OCI-M2 (cell line): ENCODE results near the gene TCF4.

ENCODE experiments used
- DNase-seq: peaks from one replicate; lab custom pipeline; 2025; ENCODE audit not compliant: unreplicated experiment; lab: John Stamatoyannopoulos, UW

The TCF4 gene

DNA sequence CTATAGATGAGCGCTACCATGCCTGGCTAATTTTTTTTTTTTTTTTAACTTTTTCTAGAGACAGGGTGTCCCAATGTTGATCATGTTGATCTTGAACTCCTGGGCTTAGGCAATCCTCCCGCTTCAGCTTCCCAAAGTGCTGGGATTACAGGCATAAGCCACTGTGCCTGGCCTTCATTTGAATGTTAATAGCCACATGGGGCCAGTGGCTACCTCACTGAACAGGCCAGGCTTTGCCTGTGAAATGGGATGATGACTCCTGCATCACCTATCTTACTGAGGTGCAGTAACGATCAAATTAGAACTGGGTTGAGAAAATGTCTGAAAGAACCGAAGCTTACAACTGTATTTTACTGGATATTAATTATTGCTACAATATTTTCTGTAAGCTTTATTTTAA, 278.7 kb downstream of the TCF4 start:
- DNase-seq, result no peak

DNA sequence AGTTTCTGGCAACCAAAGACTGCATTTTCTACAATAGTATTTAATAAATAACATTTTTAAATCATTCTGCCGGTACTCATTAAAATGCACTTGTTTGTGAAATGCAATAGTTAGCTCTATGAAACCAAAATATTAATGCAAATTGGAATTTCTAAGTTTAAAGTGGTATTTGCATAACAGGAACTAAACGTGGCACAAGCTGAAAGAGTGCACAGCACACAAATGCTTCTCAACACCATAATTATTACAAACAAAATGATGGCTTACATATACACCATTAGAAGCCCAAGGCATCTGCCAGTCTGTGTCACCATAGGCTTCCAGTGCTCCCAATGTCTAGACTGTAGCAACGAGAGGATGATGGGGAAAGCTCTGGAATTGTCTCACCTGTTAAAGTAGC, 280.5 kb downstream of the TCF4 start:
- DNase-seq, result no peak

DNA sequence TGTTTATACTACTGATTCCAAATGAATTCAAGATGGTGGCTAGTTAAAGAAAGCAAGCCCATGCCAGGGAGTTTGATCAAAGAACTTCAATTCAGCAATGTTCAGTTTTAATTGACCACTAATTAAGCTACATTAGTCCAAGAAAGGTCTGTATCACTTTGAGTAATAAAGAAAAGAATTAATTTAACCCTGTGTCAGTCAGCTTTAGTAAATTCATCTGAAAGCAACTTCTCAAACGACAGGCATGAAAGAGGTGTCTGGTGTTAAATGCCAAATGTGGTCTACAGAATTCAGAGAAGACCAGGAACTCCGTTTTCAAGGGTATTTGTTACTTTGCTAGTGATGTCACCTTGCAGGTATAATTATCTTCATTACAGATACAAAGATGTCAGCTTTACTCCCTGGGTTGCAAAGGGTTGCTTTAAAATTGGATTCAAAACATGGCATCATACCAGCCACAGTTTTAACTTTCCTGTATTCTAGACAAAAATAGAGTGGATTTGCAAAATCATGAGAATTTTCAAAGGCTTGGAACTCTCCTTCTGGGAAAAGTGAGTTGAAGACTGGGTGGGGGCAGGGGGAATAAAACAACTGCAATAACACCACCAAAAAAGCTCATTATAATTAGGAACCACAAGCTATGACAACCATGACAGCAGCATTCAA, 281.5 kb downstream of the TCF4 start:
- DNase-seq, result no peak

DNA sequence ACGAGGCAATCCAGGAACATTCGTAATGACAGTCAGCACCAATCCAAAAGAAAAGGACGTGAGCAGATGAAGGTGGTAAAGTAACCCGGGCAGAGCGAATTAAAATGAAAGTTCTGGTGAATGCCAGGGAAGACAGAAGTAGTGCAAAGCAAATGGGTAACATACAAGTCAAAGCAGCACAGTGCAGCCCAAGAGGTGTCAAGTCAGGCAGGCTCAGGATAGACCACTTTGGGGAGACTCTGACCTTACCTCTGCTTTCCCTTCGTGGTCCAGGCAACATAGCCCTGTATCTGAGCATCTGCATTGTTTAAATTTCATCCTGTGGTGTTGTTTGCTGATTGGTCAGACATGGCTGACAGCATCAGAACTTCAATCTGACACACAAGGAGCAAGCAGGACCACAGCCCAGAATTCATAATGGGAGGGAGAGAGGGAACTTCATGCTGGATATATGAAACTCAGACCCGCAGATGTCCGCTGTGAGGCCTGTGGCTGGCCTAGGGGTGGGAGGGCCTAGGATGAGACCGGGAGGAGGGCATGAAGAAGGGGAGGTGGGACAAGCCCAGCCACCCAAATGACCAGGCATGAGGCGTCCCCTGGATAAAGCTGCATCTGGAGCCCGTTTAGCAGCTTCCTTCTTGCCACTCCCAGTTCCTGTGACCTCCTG, 285.7 kb downstream of the TCF4 start:
- DNase-seq, result no peak

DNA sequence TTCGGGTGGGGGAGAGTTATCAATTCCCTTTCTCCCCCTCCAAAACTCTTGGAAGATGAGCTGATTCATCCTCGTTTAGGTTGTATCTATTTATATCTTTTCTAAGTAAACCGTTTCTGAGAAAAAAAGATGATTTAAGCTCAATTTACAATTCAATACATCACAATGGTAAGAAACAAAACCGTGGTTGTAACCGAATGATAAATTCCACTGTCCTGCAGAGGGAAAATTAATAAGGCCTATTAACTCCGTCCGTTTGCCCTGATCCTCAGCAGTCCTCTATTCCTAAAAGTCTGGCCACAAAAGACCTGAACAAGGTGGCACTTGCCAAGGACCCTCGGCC, 286.2 kb downstream of the TCF4 start:
- DNase-seq, result no peak

DNA sequence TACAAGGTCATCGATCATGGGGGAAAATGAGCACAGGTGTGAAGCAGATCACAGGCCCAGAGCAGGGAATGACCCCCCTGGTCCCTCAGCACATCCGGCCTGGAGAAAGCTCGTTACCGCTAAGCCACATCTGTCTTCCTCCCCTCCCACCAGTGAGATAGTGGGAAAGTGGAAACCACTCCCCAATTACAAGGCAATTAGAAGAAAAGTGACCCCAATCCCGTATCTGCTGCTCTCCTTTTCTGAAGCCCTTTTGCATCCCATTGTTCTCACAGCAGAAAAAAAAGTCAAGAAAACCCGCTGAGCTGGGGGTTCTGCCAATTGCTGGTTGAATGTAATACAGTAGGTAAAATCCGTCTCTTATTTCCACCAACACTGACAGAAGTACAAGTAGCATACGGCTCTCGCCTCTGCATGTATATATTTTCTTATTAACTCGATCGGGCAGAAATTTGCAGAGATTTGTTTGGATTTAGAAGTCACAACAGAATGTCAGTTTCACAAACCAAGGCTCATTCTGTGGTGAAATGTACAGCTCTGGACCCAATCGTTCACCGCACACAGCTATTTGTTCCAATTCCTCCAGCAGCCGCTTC, 287.0 kb downstream of the TCF4 start:
- DNase-seq, result no peak

DNA sequence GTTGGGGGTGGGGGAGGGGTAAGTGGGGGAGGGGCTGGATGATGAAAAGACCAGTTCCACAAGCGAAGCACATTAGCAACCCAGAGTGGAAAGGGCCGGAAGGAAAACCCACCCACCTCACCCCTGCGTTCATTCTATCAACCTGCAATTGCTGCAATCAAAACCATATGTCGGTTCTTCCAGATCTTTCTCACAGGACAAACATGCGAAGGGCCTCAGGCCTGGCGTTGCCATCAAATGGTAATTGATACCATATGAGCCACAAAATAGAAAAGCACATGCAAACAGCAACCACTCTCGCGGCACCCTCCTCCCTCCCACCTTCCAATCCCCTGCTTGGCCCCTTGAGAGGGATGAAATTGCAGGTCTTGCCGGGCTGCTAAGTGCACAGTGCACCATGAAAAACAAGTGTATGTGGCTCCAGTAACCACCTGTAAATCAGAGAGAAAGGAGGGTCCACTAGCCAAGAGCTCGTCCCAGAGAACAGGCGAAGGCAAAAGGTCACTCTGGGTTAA, 287.5 kb downstream of the TCF4 start:
- DNase-seq, result no peak

DNA sequence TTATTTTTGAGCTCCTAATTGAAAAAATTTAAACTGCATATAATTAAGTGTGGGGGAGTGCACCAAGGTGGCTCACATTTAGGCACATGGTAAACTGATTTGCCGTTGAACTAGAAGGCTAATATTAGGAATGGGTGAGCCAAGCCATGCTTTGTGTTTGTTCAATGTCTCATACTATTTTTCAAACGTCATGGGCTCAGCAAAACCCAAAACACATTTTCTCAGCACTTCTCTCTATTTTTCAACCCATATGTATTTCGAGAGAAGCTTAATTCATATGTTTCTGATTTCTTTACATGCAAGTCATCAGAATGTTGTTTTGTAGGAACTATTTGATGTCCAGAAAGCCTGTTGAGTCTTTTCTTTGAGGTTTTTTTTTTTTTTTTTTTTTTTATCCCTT, 291.2 kb downstream of the TCF4 start:
- DNase-seq, result no peak

DNA sequence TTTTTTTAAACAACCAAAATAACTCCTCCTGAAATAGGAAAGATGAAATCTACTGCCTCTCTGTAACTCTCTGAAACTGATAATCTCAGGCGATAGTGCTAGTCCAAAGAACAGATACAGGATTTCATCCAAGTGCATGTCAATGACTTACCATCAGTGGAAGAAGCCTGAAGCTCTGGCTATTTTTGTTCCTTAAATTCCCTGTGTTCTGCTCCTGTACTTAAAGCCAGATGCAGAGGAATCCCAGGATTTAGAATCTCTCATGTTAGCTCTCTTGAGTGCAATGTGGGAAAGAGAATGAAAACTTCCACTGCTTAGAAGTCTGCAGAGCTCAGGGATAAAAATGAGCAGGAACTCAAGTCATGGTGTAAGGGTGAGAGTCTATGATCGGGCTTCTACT, 291.9 kb downstream of the TCF4 start:
- DNase-seq, result no peak

DNA sequence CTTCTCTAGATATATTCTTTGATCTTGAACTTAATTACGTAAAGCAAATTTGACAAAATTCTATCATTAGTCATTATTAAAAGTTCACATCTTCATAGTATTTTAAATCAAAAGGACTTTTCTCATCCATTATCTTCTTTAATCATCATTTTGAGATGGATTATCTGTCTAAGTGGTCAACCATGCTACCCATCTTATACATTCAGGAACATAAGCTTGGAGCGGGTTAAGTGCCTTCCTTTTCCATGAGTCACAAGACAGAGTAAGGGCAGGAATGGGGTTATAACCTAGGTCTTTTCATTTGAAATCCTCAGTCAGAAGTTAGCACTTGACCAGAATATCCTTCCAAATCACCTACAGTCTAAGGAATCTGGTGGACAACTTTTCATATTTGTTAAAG, 297.1 kb downstream of the TCF4 start:
- no peak for DNase-seq

DNA sequence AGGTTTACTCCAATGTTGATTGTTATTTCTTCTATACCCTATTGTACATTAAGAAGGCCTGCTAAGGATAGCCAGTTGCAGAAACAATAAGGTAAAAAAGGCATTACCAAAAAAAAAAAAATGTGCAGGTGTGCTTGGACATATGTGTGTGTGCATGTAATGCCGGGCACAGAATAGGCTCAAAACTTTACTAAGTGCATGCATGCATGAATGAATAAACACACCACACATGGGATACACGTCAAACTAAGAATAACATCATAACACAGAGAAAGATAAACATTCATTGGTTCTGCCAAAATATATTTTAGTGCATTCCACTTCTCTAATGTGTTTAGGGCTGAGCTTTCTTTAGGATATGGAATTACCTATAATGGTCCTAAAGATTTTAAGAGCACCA, 298.2 kb downstream of the TCF4 start:
- no peak for DNase-seq

DNA sequence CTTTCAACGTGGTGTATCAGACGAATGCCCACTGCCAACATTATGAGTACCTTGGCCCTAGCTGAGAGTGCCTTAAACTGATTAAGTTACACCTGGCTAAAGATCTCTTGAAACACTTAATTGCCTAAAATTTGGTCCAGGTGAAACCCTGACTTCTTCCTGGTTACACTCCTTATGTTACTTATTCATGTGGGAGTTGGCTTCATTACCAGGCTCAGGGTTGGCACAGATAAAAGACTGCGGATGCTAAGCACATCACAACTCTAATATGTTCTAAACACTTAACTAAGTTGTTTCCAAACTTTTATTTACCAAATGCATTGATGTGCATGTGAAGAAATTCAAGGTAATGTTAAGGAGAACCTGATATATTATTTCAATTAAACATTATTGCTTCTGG, 298.9 kb downstream of the TCF4 start:
- DNase-seq, result no peak

DNA sequence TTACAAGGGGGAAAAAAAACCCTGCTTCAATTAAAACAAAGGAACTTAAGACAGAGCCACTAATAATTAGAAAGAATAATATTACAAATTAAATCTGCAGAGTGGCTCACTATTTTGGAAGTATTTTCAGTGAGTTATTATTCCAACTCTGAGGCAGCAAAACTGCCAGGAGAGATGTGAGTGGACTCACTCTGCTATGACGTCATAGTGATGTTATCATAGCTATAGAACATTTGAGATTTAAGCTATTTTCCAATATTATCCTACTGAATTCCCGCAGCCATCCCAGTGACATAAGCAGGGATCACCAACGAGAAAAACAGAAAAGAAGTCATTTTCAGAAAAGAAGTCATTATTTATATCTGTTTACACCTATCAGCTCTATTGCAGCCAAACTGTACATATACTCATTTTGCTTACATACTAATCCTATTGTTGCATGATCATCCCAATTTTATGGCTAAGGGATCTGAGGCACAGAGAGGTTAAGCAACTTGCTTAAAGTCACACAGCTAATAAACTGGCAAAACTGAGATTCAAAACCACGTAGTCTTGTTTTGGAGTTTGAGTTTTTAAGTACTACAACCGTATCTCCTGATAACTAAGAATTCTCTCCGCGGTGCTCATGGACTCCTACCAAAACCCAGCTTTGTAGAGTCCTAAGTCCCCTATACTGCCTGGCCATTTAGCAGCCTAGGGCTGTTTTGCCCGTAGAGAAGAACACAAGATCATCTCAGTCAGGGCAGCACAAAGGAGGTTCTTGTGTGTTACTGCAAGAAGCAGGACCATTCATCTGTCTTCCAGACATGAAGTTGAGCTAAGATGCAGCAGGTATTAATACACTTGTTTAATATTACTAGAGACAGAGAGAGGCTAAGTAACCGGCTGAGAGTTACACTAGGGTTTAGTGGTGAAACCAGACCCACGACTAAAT, 299.8 kb downstream of the TCF4 start:
- no peak for DNase-seq

DNA sequence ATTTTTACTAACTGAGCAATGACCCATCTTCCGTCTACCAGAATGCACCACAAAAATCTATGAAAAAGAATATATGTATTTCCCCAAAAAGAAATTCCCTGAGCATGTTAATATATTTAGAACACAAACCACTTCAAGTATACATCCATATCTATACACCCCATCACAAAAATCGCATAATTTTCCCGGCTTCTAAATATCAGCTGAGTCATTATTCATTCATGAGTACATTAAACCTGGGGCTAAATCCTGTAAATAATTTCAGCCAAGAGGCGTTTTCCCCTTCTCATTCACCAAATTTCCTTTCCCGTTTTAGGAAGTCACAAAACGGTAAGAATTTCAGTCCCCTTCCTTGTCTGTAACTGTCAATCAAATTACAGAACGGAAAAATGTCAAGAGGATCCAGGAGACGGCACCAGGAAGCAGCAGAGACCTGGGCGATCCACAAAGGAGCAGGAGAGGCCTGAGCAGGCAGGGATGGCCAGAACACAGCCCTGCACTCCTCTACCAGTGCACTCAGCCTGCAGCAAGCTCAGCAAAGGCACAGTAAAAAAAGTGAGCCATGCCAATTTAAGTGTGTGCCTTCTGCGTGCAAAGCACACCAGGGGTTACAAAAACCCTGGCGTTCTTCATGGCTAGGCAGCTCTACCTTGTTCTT, 300.7 kb downstream of the TCF4 start:
- no peak for DNase-seq

DNA sequence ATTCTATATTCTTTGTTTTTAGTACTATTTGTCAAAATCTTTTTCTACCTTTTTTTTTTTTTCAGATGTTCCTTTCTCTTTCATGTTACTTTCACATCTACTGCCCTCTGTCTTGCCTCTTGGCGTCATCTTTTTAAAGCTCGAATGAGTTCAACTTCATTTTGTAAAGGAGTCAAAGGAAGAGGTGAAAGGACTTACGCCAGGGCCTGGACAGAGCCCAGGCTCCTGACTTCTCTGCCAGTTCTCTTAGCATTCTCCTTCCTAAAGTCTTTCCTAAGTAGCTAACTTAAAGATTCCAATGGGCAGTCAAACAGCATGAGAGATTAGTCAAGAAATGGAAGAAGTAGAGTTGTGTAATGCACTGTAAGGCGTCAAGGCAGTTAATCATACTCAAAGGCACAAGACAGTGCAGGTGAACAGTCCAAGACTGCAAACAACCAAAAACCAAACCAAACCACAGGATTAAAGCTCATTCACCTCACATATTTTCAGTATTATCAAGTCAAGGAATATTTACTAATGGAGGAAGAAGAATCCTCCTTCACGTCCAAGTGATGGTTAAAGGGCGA, 301.7 kb downstream of the TCF4 start:
- DNase-seq, result no peak

DNA sequence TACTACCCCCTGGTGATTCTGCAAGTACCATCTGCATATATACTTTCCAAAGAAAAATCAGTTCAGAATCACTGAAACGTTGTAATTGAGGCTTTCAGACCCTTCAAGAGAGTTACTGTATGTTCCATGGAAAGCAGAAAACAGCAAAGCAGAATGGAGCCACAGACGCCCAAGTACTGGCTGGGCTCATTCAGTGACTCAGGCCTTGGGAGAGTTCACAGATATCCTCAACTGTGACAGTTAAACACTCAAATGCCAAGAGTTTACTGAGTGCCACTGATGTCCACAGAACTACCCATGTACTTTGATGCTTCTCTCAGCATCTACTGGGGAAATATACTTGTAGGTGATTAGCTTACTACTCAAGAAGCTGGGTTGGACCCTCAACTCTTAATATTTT, 303.4 kb downstream of the TCF4 start:
- DNase-seq, result no peak

DNA sequence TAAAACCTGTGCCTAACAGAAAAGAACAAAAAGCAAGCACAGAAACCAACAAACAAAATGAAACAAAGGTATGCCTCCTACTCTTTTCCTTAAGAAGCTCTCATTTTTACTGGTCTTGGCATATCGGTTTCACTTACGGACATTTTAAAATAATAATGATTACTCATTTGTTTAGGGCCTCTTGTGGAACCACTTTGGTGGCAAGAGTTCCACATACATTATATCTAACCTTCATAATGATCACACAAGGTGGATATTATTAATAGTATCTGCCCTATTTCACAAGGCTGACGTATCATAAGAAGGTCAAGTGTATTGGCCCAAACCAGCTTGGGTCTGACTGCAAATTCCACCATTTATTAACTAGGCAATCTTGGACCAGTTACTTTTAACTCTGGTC, 304.7 kb downstream of the TCF4 start:
- DNase-seq, result no peak

DNA sequence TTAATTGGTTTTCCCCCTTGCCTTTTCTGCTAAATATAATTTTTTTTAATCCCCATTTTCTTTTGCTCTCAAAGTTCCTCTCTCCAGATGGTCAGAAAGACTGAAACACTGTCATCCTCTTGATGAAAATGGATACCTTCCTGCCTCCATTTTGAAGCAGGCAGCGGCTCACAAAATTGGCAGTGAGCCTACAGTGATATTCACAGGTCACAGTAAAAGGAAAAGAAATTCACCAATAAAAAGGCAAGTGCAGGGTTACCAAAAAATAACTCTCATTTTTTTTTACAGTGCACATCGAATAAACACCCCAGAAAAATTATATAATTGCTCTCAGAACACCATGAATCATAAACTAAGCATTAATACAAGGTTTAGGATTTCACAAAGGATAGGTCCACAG, 307.5 kb downstream of the TCF4 start:
- DNase-seq, result no peak

DNA sequence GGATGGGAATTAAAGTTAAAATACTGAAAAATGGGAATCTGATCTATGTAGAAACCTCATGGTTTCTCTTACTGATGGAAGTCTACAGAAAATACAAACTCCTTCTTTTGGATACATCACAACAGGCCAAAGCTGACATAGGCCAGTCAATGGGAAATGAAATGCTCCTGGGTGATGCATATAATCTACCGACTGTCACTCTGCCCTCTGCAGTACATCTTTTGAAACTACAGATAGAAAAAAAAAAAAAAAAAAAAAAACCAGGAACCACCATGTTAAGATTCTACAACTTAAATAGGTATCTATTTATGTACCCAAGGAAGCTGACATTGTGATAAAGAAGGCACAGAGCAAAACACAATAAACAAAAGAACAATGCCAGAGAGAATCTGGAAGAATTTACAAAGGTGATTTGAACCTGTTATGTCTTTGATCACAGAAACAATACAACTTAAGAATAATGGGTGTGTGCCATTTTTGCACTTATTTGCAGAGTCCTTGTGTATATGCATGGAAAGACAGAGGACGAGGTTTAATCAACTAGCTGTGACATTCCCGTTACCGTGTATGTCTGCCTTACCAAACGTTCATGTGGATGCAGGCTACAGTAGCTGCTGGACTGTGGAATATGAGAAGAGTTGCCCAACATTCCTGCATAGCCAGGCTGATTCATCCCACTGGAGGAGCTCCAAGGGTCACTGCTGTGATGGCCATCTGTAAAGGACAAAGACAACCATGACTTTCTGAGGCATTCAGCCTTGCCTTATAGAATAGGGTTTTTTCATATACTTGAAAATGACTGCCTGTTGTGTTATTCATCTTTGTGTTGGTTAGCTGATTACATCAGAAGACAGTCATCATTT, 312.7 kb downstream of the TCF4 start:
- DNase-seq, result no peak
